K562 treated with DMSO at 1 percent for 12 hours (cell line): ENCODE results near the gene QSOX2. TPM values are rescaled to one million over a fixed set of nuclear protein-coding genes. Genes with fewer than 3 reads are reported as not detected.

Source experiments
- total RNA-seq: library from RNA; unstranded; fragments of 300-600 nt; gene quantifications from 2 replicates; pipeline ENCODE4 v1.2.3, GENCODE V29; 2022; ENCODE audit not compliant: insufficient read depth

QSOX2 gene
- 7.0 and 20.5 TPM in 2 replicates for total RNA-seq

DNA sequence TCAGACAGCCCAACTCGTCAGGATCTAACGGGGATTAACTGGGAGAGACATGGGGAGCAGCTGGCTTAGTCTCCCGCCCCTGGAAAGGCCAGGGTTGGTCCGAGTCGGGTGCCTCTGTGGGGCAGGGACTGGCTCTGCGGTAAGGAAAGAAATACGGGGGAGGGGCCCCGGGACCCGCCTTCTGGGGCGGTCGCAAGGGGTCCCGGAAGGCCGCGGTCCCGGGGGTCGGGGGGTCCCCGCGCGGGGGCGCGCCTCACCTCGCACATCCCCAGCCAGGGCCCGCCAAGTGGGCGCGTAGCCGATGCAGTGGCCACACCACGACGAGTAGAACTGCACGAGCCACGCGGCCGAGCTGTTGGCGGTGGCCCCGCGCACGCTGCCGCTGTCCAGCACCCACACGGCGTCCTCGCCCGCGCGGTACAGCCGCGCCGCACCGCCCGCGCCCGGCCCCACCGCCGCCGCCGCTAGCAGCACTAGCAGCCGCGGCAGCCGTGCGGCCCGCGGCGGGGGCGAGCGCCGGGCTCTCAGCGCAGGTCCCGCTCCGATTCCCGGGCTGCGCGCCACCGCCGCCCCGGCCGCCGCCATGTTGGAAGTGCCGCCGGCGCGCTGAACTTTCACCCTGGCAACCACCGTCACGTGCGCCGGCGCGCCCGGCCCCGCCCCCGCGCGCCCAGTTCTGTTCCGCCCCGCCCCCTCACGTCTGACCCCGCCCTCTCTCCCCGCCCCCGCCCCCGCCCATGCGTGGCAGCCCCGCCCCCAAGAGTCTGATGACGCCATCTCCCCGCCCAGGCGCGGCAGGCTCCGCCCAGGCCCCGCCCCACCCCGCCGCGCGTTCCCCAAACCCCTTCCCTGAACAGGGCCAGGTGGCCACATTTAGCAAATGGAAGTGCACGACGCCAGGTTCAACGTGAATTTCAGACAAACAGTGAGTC lies at the start of gene QSOX2:
TSS of gene QSOX2 (minus strand) at position 594 of the 932 bp plus-strand sequence. CDS start at position 585, 9 bp downstream.

DNA sequence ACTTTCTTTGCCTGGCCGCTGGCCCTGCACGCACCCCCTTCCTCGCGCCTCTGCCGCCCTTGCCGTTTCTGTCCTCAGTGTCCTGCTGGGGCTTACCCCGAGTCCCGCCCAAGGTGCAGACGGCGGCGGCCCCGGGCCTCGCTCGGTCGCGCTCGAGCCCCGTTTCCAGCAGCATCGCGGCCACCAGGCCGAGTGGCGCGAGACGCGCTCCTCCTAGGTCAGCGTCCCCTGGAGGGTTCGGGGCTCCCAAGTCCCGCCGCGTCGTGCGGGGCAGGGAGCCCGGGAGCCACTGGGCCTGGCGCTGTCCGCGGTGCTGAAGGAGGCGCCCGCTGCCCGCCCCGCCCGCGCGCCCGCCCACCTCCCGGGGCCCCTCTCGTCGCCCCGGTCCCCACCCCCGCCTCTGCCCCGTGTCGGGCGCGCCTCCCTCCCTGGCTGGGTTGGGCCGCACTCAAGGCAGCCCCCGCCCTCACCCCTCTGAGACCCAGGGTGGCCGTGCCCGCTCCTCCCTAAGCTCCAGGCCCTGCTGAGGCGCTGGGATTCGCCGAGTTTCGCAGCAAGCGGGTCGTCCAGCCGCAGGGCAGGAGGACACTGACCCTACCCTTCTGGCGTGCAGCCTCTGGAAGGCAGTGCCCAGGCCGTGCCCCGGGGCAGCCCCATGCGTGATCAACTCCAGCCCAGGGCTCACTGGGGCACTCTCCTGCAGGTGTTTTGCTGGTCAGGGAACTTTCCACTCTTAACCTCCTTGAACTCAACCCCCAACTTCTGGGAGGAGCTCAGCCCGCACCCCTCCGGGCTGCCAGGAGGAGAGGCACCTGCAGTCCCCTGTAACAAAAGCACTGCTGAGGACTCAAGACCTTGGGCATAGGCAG lies 40.5 kb downstream of the QSOX2 start, which contains the start of gene LHX3:
TSS of gene LHX3 (minus strand) at position 291 of the 869 bp plus-strand sequence. CDS start at position 175, 116 bp downstream.

Other genes with a start within 250 kb of the QSOX2 start
- gene NACC2, start 150.5 kb downstream of the QSOX2 start, total RNA-seq: 3.9 and 11.2 TPM in 2 replicates
- gene TMEM250, start 126.9 kb downstream of the QSOX2 start, total RNA-seq: 45.2 and 46.6 TPM in 2 replicates
- gene LHX3, start 40.7 kb downstream of the QSOX2 start, total RNA-seq: not detected in 2 replicates
- not detected in 2 replicates for gene CCDC187, start 58.3 kb upstream of the QSOX2 start, total RNA-seq
- gene GPSM1, start 81.7 kb upstream of the QSOX2 start, total RNA-seq: 9.6 and 12.2 TPM in 2 replicates
- 20.3 and 28.3 TPM in 2 replicates for gene DNLZ, start 117.9 kb upstream of the QSOX2 start, total RNA-seq
- gene CARD9, start 127.9 kb upstream of the QSOX2 start, total RNA-seq: 10.1 and 15.8 TPM in 2 replicates
- 5.5 and 11.6 TPM in 2 replicates for gene SNAPC4, start 154.4 kb upstream of the QSOX2 start, total RNA-seq
- 30.9 and 45.6 TPM in 2 replicates for gene ENTR1, start 164.8 kb upstream of the QSOX2 start, total RNA-seq
- 50.6 and 65.4 TPM in 2 replicates for gene PMPCA, start 164.8 kb upstream of the QSOX2 start, total RNA-seq
- 7.6 and 15.8 TPM in 2 replicates for gene INPP5E, start 194.0 kb upstream of the QSOX2 start, total RNA-seq
- gene SEC16A, start 237.2 kb upstream of the QSOX2 start, total RNA-seq: 24.6 and 71.5 TPM in 2 replicates